ENCODE data around the gene PRLHR.

The PRLHR gene

GRCh38 chr10:118564114-118564513, 31.3 kb downstream of the PRLHR start:
- no peak for DNase-seq (ENCODE audit: low read depth in 2 of 2, low spot score in 1 of 2)

- no peak for DNase-seq (ENCODE audit: low read depth in 2 of 2, low spot score in 1 of 2)
Measured at GRCh38 chr10:118563373-118563890, 32.0 kb downstream of the PRLHR start.

- DNase-seq (ENCODE audit: low read depth in 2 of 2, low spot score in 1 of 2): no peak
Measured at GRCh38 chr10:118562851-118563250, 32.6 kb downstream of the PRLHR start.

- no peak for DNase-seq (ENCODE audit: low read depth in 2 of 2, low spot score in 1 of 2)
Measured at GRCh38 chr10:118557946-118558345, 37.5 kb downstream of the PRLHR start.

GRCh38 chr10:118551535-118552100, 43.8 kb downstream of the PRLHR start:
- no peak for DNase-seq (ENCODE audit: low read depth in 2 of 2, low spot score in 1 of 2)

GRCh38 chr10:118547282-118547681, 48.2 kb downstream of the PRLHR start:
- DNase-seq (ENCODE audit: low read depth in 2 of 2, low spot score in 1 of 2): no peak

GRCh38 chr10:118546479-118546878, 49.0 kb downstream of the PRLHR start:
- DNase-seq (ENCODE audit: low read depth in 2 of 2, low spot score in 1 of 2): no peak

GRCh38 chr10:118545381-118545780, 50.1 kb downstream of the PRLHR start:
- DNase-seq (ENCODE audit: low read depth in 2 of 2, low spot score in 1 of 2): no peak

GRCh38 chr10:118544401-118544948, 51.0 kb downstream of the PRLHR start:
- DNase-seq (ENCODE audit: low read depth in 2 of 2, low spot score in 1 of 2): no peak

- DNase-seq (ENCODE audit: low read depth in 2 of 2, low spot score in 1 of 2): no peak
Measured at GRCh38 chr10:118543714-118544400, 51.6 kb downstream of the PRLHR start.

GRCh38 chr10:118542745-118543144, 52.7 kb downstream of the PRLHR start:
- no peak for DNase-seq (ENCODE audit: low read depth in 2 of 2, low spot score in 1 of 2)

GRCh38 chr10:118542205-118542604, 53.2 kb downstream of the PRLHR start:
- DNase-seq (ENCODE audit: low read depth in 2 of 2, low spot score in 1 of 2): no peak

- no peak for DNase-seq (ENCODE audit: low read depth in 2 of 2, low spot score in 1 of 2)
Measured at GRCh38 chr10:118541718-118542117, 53.7 kb downstream of the PRLHR start.
